CD1c-positive myeloid dendritic cell (primary cell): ENCODE results near the gene ZCCHC24.

Source experiments
- DNase-seq: peaks from one replicate; pipeline ENCODE4 v3.0.0-alpha.2; 2016; ENCODE audit errors: extremely low spot score

The ZCCHC24 gene

GRCh38 chr10:79361726-79362397, 83.6 kb downstream of the ZCCHC24 start:
- DNase-seq = no peak

DNA sequence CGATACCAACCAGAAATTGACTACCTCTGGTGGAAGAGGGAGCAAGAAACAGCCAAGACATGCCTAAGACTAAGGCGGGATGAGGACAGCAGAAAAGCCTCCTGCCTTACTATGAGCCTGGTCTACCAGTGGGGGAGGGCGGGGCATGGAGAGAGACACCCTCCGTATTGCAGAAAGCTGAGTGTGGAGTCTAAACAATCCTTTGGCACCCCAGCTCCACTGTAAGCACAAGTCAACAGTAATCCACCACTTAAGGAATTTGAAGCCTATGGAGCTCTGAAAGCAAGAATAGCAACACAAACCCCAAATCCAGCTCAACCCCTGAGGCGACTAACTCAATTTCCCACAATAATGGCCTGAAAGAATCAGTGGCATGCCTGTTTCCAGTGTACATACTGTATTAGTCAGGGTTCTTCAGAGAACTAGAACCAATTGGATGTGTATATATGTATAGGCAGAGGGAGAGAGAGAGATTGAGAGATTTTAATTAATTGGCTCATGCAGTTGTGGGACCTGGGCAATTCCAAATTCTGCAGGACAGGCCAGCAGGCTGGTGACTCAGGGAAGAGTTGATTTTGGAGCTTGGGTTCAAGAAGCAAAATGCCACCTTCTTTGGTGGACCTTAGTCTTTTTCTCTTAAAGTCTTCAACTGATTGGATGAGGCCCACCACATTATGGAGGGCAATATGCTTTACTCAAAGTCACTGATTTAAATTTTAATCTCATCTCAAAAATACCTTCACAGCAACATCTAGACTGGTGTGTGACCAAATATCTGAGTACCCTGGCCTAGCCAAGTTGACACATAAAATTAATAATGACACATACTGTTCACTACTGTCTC, 84.7 kb downstream of the ZCCHC24 start:
- no peak for DNase-seq

DNA sequence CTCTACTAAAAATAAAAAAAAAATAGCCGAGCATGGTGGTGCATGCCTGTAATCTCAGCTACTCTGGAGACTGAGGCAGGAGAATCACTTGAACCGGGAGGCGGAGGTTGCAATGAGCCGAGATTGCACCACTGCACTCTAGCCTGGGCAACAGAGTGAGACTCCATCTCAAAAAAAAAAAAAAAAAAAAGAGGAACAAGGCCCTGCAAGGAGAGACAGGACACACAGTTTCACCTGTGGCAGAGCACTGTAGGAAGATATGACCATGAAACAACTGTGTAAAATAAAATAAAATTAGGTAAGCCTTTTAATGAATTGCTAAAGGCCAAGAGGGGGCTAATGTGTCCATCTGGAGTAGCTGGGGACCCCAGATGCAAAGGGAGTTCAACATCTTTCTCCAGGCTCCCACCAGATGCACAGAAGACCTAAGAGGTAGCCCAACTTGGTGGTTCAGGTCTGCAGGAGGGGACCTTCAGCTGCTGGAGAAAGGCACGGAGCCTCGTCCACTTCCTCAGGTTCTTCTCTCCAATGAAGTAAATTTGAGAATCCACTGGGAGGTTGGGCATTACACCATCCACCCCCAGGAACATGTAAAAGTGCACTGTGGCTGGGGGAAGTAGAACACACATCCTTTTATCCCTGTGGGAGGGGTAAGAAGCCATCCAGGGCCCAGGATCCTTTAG, 85.5 kb downstream of the ZCCHC24 start:
- DNase-seq = no peak

GRCh38 chr10:79358811-79359210, 86.6 kb downstream of the ZCCHC24 start:
- no peak for DNase-seq

DNA sequence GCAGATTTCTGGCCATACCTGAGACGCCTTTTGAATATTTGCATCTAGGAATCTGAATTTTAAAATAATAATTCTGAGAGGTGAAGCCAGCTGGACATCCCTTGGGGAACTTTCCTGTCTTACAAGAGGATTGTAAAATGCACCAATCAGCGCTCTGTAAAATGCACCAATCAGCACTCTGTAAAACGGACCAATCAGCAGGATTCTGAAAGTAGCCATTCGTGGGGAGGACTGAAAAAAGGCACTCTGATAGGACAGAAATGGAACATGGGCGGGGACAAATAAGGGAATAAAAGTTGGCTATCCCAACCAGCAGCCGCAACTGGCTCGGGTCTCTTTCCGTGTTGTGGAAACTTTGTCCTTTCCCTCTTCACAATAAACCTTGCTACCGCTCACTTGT, 88.2 kb downstream of the ZCCHC24 start:
- no peak for DNase-seq

DNA sequence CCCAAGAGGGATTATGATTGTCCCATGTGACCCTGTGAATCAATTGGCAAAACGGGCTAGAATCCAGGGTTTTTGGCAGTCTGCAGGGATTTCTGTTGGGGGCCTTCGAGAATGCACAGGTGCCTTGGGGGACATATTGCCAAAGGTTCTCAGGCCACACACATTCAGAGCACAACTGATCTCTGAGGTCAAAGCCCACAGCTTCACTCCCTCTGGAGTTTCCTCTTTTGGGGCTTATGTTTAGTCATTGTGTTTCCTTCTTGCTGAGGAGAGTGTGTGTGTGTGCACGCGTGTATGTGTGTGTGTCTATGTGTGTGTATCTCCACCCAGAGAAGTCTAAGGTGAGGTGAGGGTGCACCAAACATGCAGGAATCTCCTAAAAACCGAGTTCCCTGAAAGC, 89.3 kb downstream of the ZCCHC24 start:
- DNase-seq = peak; percentile 71

- no peak for DNase-seq
These were observed 89.9 kb downstream of the ZCCHC24 start for GRCh38 chr10:79355420-79356017.

DNA sequence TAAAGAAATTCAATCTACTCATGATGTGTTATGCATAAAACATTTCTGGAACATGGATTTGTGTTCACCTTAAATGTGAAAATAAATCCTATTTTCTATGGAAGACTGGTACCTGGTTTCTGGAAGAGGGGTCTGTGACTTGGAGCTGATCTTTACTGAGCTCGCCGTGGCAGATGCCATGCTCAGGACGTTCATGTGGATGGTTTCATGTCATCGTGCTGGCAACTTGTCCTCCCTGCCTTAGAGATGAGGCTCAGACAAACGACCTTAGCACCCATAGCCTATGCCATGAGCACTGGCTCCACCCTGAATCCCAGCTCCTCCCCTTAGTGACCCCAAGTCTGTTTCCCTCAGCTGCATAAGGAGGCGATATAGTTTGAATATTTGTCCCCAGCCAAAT, 90.8 kb downstream of the ZCCHC24 start:
- DNase-seq = no peak

DNA sequence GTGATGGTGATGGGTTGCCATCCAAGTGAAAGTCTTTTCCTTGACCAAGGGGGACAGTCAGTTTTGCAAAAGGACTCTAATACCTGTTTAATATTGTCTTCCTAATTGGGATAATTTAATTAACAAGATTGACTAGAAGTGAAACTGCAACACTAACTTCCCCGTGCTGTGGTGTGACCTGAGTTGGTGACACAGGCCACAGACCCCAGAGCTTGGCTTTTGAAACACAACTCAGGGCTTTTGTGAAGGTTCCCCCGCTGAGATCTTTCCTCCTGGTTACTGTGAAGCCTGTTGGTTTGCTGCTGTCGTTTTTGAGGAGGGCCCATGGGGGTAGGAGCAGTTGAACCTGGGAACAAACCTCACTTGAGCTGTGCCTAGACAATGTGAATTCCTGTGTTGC, 91.3 kb downstream of the ZCCHC24 start:
- DNase-seq = no peak

GRCh38 chr10:79353726-79354125, 91.7 kb downstream of the ZCCHC24 start:
- DNase-seq = no peak

- peak; percentile 68 for DNase-seq
These were observed 92.4 kb downstream of the ZCCHC24 start for GRCh38 chr10:79353000-79353406.

- DNase-seq = no peak
These were observed 93.2 kb downstream of the ZCCHC24 start for GRCh38 chr10:79352035-79352877.

GRCh38 chr10:79351332-79351731, 94.1 kb downstream of the ZCCHC24 start:
- no peak for DNase-seq

GRCh38 chr10:79350407-79351154, 94.8 kb downstream of the ZCCHC24 start:
- no peak for DNase-seq

DNA sequence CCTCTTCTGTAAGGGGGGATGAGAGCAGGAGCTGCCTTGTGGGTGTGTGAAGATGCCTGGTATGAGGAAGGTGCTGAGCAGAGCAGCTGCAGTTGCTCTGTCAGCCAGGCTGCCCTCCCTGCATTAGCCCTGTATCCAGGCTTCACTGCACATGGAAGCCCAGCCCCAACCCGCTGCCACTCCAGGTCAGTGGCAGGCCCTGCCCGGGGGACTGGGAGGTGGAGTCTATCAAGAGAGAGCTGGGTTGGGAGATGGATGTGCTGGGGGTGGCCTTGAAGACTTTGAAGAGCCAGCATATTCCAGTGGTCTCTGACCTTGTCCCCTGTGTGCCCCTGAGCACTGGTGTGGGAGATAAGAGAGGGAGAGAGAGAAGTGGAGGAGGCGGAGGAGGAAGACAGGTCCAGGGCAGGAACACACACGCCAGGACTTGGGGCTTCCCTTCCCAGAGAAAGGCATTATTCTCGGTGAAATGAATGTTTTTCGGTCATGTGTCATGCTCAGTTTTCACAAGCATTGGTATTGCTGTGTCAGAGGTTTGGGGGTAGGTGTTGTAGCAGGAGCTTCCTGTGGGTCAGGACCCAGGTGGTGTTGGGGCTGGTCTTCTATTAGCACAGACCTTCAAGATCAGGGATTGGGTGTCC, 95.5 kb downstream of the ZCCHC24 start:
- DNase-seq = no peak

GRCh38 chr10:79349072-79349491, 96.3 kb downstream of the ZCCHC24 start:
- DNase-seq = no peak

GRCh38 chr10:79348640-79348988, 96.8 kb downstream of the ZCCHC24 start:
- no peak for DNase-seq

DNA sequence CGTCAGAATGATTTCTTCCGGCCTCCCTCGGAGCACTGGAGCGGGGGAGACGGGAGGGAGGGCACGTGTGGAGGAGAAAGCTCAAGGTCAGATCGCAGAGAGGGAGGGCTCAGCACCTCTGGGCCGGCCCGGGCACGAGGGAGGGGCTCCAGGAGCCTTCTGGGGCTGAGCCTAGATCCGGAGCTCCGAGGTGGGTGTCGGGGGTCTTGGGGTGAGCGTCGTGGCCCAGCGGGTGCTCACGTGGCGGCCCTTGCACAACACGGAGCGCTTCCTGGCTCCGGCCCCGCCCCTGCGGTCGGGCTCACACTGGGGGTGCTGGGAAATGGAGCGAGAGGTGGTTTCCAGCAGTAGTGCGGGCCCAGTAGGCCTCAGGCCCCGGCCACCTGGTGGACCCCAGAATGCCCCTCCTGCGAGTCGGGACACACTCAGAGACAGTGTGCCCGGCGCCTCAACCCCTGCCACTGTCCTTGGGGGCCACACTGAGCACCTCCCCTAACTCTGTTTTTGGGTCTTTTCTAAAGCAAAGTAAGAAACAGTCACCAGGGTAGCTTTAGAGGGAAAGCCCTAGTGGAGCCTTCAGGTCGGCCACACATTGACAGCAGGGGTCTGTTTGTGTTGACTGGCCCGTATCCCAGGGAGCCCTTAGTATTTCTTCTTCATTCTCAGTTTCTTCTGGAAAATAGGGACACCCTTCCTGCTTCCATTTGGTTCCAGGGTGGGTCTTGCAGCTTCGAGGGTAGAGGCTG, 97.4 kb downstream of the ZCCHC24 start:
- peak; percentile 85 for DNase-seq

- DNase-seq = peak; percentile 97
These were observed 98.1 kb downstream of the ZCCHC24 start, which contains the start of gene PPIF for GRCh38 chr10:79347226-79347893. PPIF (plus strand) TSS chr10:79347469; CDS start chr10:79347549, 80 bp downstream.
